GM18870 (cell line): ENCODE results near the gene SPATA25.
"Not testable (repeated sequence)": the region's sequence is repeated elsewhere in the genome, so short reads cannot be mapped to it uniquely, and the experiment has no call there.

Experiments used
- ATAC-seq: cut with Tn5 transposase; IDR thresholded peaks from one replicate; pipeline ENCODE4 v1.9.1; 2021; ENCODE audit warnings: moderate library complexity; ENCODE audit not compliant: unreplicated experiment

SPATA25 gene

DNA sequence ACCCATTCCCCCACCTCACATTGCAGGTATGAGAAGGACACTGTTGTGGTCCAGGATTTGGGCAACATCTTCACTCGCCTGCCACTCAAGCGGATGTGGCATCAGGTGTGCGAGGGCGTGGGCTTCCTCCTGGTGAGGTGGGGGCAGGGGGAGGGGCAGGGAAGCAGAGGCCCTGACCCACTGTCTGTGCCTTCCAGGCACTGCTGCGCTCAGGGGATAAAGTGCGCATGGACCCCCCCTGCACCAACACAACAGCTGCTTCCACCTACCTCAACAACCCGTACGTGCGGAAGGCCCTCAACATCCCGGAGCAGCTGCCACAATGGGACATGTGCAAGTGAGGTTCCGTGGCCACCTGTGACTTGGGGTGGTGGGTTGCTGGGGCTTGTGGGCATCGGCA lies 7.4 kb upstream of the SPATA25 start:
- no peak for ATAC-seq

DNA sequence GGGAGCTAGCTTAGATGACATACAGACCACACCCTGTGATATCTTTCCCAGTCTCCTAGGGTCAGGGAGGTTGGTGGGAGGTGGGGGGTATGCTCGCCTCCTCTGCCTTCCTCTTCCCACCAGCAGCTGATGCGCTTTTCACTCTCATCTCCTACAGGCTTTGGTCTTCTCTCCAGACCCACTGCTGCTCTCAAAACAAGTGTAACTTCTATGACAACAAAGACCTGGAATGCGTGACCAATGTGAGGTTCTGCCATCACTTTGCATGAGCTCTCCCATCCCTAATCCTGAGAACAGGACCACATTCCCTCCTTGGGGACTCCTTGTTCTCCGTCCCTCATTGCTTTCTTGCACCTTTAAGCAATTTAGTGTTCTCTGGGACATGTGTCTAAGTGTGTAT lies 6.4 kb upstream of the SPATA25 start:
- ATAC-seq: no peak

DNA sequence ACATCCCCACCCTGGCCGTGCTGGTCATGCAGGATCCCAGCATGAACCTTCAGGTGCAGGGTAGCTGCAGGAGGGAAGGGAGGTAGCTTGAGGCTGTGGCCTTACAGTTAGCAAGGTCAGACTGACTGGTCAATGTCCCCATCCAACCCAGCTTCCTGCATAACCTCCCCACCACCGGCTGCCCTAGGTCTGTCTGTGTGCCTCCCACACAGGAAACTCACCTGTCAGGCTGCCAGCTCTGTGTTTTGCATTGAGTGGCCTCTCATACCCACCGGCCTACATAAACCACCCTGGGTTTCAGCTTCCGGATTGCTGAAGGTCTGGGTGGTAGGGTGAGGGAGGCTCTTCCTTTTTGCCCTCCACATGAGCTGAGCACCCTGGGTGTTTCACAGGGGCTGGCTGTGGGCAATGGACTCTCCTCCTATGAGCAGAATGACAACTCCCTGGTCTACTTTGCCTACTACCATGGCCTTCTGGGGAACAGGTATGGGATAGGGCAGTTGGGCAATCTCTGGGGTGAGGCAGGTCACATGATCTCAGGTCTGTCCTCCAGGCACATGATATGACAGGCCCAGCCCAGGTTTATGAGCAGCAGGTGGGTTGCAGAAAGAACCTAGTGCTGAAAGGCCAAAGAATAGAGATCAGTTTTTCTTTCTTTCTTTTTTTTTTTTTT lies 5.5 kb upstream of the SPATA25 start:
- no peak for ATAC-seq

DNA sequence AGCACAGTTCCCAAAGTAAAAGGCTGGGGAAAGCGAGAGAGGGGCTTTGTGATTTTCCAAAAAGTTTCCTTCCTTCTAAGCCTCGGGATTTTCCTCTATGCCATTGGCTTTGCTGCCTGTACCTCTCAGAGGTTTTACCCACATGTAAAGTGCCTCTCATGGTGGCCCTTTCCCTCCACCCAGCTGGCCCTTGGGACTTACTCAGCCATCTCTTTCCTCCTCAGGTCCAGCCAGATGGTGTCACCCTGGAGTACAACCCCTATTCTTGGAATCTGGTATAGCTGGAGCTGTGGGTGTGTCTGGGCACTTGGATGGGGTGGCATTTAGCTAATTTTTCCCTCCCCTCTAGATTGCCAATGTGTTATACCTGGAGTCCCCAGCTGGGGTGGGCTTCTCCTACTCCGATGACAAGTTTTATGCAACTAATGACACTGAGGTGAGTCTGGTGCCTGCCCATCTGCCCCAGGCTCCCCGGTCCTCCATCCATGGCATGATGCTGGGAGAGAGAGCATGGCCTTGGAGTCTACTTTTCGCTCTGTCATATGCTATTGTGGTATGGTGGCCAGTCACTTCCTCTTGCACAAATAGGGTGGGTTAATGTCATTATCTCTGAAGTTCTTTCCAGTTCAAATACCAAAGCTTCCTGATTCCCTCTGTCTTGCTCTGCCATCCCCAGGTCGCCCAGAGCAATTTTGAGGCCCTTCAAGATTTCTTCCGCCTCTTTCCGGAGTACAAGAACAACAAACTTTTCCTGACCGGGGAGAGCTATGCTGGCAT lies 4.8 kb upstream of the SPATA25 start:
- no peak for ATAC-seq

DNA sequence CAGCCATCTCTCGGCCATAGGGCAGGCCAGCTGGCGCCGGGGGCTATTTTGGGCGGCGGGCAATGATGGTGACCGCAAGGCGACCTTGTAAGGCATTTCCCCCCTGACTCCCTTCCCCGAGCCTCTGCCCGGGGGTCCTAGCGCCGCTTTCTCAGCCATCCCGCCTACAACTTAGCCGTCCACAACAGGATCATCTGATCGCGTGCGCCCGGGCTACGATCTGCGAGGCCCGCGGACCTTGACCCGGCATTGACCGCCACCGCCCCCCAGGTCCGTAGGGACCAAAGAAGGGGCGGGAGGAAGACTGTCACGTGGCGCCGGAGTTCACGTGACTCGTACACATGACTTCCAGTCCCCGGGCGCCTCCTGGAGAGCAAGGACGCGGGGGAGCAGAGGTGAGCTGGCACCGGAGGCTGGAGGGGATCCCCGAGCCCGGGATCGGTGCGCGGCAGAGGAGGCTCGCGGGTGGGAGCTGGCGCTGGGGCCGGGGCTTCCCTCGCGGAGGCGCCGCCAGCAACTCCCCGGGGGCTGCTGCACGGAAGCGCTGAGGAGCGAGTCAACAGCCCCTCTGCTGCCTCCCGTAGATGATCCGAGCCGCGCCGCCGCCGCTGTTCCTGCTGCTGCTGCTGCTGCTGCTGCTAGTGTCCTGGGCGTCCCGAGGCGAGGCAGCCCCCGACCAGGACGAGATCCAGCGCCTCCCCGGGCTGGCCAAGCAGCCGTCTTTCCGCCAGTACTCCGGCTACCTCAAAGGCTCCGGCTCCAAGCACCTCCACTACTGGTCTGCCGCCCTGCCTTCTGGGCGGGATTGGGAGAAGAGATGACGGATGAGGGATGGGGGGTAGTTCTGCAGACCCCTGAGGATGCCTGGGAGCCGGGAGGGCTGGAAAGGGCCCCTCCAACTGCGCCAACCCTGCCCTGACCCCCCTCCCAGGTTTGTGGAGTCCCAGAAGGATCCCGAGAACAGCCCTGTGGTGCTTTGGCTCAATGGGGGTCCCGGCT lies 3.9 kb upstream of the SPATA25 start, which contains the start of the genes CTSA and NEURL2:
TSS of gene CTSA (plus strand) at position 351 of the 999 bp plus-strand sequence. CDS start at position 585, 234 bp downstream.
TSS of gene NEURL2 (minus strand) at position 224 of the 999 bp plus-strand sequence. CDS start at position 7, 217 bp downstream.
- peak; percentile 54 for ATAC-seq

DNA sequence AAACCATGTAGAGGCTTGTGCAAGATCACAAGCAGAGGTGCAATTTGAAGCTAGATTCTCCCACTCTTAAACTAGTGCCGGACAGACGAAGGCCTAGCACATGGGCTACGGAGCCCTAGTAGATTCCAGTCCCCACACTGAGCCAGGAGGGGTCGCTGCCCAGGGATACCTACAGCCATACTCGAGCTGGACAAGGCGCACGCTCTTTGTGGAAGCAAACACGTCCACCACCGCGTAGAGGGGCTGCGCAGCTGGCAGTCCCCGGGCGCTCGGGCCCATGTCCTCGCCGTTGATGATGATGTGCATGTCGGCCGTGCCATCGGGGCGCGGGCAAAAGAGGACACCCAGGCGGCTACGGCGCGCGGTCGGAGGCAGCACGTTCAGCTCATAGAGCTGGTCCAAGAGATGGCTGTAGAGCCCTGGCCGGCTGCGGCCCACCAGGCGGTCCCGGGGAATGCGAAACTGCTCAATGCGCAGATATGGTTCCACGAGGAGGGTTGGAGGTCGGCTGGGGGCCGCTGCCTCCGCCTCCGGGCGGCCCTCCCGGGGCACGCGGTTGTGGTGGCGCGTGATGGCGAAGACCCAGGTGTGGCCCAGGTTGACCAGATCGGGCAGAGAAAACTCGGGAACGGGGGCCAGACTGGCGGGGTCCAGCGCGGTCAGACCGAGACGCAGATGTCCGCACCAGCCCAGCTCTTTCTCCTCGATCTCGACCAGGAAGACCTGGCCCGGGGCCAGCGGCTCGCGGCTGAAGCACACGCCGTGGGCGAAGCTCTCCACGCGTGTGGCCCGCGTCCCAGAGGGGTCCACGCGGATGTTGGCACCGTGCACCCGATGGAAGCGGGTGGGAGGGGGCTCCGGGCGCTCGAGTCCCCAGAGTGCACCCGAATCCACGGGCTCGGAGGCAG lies 2.9 kb upstream of the SPATA25 start:
- peak; percentile 8 for ATAC-seq

DNA sequence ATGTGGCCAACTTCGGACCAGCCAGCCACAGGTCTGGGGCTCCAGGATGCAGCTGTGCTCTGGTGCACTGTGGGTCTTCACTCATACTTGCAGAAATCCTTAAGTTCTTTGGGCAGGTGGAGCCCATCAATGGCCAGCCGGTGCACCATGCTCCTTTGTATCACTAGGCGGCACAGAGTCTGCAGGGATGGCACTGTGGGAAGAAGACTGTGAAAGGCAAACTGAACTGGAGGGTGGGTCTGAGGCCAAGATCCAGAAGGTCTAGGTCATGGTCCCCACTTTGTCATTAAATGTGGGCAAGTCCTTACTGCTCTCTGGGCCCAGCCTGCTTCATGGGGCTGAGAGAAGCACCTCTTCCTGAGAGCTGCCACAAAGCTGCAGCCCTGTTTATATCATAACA lies 1.3 kb upstream of the SPATA25 start:
- no peak for ATAC-seq

DNA sequence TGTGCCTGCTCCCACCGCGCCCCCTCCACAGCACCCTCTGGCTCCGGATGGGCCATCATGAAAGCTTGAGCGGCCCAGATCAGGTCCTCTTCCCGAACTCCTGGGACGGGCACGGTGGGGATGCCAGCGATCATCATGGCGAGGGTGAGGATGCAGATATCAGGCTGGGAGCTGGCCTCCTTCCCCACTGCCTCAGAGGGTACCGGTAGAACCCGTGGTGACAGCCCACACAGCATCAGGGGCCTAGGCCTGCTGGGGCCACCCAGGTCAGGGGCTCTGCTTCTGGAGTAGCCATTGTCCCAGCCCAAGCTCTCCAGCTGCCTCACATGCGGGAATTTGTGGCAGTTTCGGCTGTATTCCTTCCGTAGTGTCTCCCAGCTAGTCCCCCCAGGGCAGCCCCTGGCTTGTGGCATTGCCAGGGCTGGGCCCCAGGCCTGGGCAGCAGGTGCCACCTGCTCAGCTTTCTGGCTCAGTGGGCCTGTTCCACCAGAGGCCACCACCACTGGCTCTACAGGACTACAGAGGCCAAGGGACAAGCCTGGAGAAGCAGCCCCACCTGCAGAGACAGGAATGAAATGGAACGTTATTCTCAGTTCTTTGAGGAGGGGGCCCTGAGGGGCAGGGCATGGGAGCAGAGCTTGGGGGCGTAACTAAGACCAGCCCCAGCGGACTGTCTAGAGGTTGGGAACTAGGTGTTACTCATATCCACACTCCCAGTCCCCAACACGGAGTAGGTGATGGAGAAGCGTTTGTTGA lies 654 bp downstream of the SPATA25 start:
- no peak for ATAC-seq

DNA sequence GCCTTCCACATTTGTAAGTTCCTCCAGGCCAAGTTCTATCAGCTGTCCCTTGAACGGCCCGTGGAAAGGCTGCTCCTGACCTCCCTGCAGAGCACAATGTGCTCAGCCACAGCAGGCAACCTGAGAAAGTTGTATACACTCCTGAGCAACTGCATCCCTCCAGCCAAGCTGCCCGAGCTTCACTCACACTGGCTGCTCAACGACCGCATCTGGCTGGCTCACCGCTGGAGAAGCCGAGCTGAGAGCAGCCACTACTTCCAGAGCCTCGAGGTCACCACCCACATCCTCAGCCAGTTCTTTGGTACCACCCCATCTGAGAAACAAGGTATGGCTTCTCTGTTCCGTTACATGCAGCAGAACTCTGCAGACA lies 4.3 kb downstream of the SPATA25 start:
- ATAC-seq: no peak

DNA sequence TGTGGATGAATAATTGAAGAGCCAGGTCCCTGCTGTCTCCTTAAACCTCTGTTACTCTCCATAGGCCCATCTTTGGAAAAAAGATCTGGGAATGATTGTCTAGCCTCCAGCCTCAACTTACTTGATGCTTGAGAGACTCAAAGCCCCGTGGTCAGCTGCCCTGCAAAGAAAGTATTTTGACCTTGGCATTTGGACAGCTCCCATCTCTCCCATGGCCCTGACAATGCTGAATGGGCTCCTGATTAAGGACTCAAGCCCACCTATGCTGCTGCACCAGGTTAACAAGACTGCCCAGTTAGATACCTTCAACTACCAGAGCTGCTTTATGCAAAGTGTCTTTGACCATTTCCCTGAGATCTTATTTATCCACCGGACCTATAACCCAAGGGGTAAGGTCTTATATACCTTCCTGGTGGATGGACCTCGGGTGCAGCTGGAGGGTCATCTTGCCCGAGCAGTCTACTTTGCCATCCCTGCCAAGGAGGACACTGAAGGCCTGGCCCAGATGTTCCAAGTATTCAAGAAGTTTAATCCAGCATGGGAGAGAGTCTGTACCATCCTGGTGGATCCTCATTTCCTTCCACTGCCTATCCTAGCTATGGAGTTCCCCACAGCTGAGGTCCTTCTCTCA lies 4.8 kb downstream of the SPATA25 start:
- ATAC-seq: no peak

DNA sequence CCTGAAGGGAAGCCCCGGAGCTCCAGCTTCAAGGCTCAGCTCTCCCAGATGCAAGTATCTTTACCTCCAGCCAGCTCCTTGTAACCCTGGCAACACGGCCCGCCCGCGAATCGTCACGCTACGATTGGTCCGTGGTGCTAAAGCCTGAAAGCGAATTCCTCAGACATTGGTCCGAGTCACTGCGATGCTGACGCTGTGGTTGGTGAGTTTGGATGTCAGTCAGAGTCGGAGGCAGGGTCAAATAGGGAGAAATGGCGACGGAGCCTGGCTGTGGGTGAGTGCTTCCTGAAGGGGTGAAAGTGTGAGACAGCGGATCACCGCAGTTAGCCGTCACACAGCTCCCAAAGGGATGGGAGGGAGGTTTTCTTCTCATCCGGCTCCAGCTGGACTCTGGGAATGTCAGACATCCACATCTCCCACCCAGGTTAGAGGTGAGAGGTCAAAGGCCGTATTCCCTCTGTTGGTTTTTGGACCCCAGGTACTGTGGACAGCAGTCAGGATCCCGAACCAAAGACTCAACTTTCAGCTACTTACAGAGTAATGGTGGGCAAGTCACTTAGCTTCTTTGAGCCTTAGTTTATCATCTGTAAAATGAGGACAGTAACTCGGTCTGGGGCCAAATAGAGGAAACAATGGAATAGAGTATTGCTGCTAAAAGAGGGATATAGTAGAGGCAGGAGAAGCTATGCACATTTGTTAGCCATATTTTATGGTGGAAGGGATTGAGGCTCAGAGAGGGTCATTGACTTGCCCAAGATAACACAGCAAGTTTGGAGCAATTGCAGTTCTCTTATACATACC lies 6.2 kb downstream of the SPATA25 start, which contains the start of gene ZSWIM1:
TSS of gene ZSWIM1 (plus strand) at position 240 of the 801 bp plus-strand sequence. CDS start 1,366 bp downstream, outside the sequence.
- peak; percentile 96 for ATAC-seq

DNA sequence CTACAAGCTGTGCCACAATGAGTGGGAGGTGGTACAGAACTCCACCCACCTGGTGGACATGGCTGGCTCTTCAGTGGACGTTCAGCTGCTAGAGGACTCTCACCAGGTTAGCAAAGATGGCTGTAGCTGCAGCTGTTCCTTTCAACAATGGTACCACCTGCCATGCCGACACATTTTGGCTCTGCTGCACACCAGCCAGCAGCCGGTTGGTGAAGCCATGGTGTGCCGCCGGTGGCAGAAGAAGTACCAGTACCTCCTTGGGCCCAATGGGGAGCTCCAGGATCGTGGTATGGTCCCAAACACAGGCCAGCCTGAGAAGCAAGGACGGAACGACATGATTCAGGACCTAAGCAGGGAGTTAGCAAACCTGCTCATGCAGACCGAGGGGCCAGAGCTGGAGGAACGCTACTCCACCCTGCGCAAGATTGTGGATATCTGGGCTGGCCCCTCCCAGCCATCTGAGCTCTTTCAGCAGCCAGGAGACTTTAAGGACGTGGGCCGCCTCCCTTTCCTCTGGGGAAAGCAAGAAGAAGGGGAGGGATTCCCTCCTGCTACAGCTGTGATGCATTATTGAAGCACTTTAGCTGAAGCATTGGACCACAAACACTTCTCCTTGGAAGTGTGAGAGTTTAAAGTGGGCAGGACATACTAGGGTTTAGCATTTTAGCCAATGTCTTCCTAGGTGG lies 9.2 kb downstream of the SPATA25 start:
- no peak for ATAC-seq

DNA sequence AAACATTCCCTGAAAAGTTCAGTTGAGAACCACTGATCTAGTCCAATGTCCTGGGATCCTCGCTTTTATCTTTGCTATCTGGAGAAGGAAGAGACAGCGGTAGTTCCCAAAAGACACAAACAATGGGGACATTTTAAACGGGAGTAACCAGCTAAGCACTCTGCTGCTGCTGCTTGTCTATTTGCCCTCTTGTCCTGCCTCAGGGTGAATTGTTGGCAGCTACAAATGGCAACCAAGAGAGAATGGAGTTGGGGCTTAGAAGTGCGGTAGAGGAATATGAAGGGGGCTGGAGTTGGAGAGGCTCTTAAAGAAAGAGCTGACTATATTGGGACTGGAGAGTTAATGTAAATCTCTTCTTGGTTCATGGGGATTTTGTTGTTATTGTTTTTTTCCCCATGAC lies 12.8 kb downstream of the SPATA25 start:
- no peak for ATAC-seq

DNA sequence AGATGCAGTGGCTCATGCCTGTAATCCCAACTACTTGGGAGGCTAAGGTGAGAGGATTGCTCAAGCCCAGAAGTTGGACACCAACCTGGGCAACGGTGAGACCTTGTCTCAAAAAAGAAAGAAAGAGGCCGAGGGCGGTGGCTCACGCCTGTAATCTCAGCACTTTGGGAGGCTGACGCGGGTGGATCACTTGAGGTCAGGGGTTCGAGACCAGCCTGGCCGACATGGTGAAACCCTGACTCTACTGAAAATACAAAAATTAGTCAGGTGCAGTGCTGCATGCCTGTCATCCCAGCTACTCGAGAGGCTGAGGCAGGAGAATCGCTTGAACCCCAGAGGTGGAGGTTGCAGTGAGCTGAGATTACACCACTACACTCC lies 13.3 kb downstream of the SPATA25 start:
- not testable (repeated sequence) for ATAC-seq

DNA sequence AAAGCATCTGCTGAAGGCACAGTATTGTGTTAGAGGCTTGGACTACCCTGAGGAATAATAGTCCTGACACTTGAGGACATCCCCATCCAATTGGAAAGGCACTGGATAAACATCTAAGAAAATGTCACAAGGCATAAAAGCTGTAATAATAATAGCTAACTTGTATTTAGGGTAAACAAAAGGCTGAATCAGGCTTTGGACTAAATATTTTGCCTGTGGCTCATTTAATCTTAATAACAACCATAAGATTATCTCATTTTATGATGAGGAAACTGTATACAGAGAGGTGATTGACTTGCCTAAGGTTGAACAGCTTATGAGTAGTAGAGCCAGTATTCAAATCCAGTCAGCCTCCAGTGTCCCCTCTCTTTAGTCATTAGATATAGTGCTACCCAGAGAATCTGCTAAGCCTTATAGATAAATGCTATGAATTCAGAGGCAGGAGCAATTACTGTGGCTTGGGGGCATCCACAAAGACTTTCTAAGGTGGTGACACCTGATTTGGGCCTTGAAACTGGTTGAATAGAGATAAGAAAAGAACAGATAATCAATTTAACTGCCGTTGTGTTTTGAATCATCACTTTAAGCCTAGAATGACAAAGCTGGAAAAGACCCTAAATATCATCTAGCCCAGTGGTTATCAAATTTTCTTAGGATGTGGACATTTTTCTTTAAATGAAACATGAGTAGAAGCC lies 13.9 kb downstream of the SPATA25 start:
- no peak for ATAC-seq

DNA sequence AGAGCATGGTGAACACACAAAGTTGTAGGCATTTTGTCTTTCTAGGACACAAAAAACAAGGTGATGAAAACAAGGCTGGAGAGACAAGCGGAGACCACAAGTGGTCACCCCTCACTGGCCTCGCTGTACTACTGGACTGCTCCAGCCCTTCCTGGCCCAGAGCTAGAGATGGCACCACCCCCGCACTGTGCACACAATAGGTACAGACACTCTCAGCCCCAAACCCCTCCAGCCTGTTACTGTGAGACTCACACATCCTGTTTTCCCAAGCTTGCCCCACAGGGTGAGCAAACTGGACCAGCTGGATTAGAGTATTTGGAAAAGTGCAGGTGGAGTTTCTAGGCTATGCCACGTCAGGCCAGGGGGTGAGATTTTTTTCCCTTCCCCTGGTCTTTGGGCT lies 14.8 kb downstream of the SPATA25 start:
- ATAC-seq: no peak

DNA sequence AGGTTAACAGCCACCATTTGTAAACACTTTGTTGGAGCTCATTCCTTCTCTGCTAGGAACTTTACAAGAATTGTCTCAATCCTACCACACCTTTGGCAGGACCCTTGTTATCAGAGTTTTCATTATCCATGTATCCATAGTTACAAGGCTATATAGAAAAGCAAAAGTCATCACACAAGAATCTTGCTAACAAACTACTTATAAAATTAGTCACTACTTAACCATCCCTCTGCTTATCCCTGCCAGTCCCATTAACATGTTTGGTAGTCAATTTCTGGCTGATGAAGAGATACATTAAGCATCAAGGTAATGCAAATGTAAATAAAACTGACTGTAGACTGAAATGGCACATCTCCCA lies 19.6 kb downstream of the SPATA25 start:
- no peak for ATAC-seq
